ENCODE data around the gene RASSF4. TPM values are rescaled to one million over a fixed set of nuclear protein-coding genes. Genes with fewer than 3 reads are reported as not detected.

Gene RASSF4
- total and polyA plus RNA-seq, 4 donors, result 8.2 to 26.9 (median 12.4) TPM

GRCh38 chr10:44951576-44952226, 7.9 kb upstream of the RASSF4 start:
- no peaks in the 10 kb centered on the region for H3K4me1 ChIP-seq (ENCODE audit: control insufficient read depth in 4 of 4, insufficient read depth in 4 of 4, low read length in 3 of 4)
- no peak overlapping the region for H3K9ac ChIP-seq (ENCODE audit: low read depth in 1 of 2, low read length in 2 of 2)
- no peak for DNase-seq (ENCODE audit: low spot score)
- peaks cover 0 to 3% (median 0%) of the 10 kb centered on the region in 4 donors for H3K36me3 ChIP-seq (ENCODE audit: control insufficient read depth in 4 of 4, insufficient read depth in 3 of 4, low read depth in 1 of 4, low read length in 3 of 4)
- no peak overlapping the region for H3K4me3 ChIP-seq (ENCODE audit: low read depth in 1 of 3, low read length in 3 of 3)
- H3K9me3 ChIP-seq (ENCODE audit: control insufficient read depth in 4 of 4, low read length in 3 of 4), result no peaks in the 10 kb centered on the region
- H3K27me3 ChIP-seq (ENCODE audit: control insufficient read depth in 4 of 4, insufficient read depth in 4 of 4, low read length in 3 of 4), result no peaks in the 10 kb centered on the region
- no peak overlapping the region for H3K27ac ChIP-seq (ENCODE audit: low read depth in 1 of 2, low read length in 2 of 2)
- WGBS, result 94% methylated on average over 7 of the region's 7 CpGs
- no peak for TF ChIP-seq HNF4A (conservative IDR thresholded peaks at IDR 0.05)
- no peak for TF ChIP-seq FOXA1 (IDR thresholded peaks at IDR 0.05)
- no peak for TF ChIP-seq HNF4G (IDR thresholded peaks at IDR 0.05)
- TF ChIP-seq YY1 (IDR thresholded peaks at IDR 0.05), result no peak
- no peak for TF ChIP-seq ATF3 (IDR thresholded peaks at IDR 0.05)
- TF ChIP-seq TAF1 (conservative IDR thresholded peaks at IDR 0.05), result no peak

- no peak for TF ChIP-seq FOXA2 (IDR thresholded peaks at IDR 0.05)
- TF ChIP-seq TAF1 (conservative IDR thresholded peaks at IDR 0.05), result no peak
- H3K4me3 ChIP-seq (ENCODE audit: low read depth in 1 of 3, low read length in 3 of 3), result no peak overlapping the region
- peaks cover 0 to 2% (median 0%) of the 10 kb centered on the region in 4 donors for H3K4me1 ChIP-seq (ENCODE audit: control insufficient read depth in 4 of 4, insufficient read depth in 4 of 4, low read length in 3 of 4)
- H3K27me3 ChIP-seq (ENCODE audit: control insufficient read depth in 4 of 4, insufficient read depth in 4 of 4, low read length in 3 of 4), result no peaks in the 10 kb centered on the region
- H3K27ac ChIP-seq (ENCODE audit: low read depth in 1 of 2, low read length in 2 of 2), result no peak overlapping the region
- no peaks in the 10 kb centered on the region for H3K9me3 ChIP-seq (ENCODE audit: control insufficient read depth in 4 of 4, low read length in 3 of 4)
- WGBS, result 72% methylated on average over 2 of the region's 2 CpGs
- peak; percentile 12 for DNase-seq (ENCODE audit: low spot score)
- H3K36me3 ChIP-seq (ENCODE audit: control insufficient read depth in 4 of 4, insufficient read depth in 3 of 4, low read depth in 1 of 4, low read length in 3 of 4), result peaks cover 0 to 3% (median 0%) of the 10 kb centered on the region in 4 donors
- H3K9ac ChIP-seq (ENCODE audit: low read depth in 1 of 2, low read length in 2 of 2), result no peak overlapping the region
These were observed 6.8 kb upstream of the RASSF4 start for GRCh38 chr10:44952779-44953231.

- DNase-seq (ENCODE audit: low spot score), result no peak
- H3K27ac ChIP-seq (ENCODE audit: low read depth in 1 of 2, low read length in 2 of 2), result no peak overlapping the region
- no peak overlapping the region for H3K4me3 ChIP-seq (ENCODE audit: low read depth in 1 of 3, low read length in 3 of 3)
- H3K9ac ChIP-seq (ENCODE audit: low read depth in 1 of 2, low read length in 2 of 2), result no peak overlapping the region
- no peaks in the 10 kb centered on the region for H3K27me3 ChIP-seq (ENCODE audit: control insufficient read depth in 4 of 4, insufficient read depth in 4 of 4, low read length in 3 of 4)
- H3K4me1 ChIP-seq (ENCODE audit: control insufficient read depth in 4 of 4, insufficient read depth in 4 of 4, low read length in 3 of 4), result peaks cover 3 to 13% (median 7%) of the 10 kb centered on the region in 4 donors
- TF ChIP-seq REST (IDR thresholded peaks at IDR 0.05) (no peak), RAD21 (IDR thresholded peaks at IDR 0.05) (no peak), TAF1 (conservative IDR thresholded peaks at IDR 0.05) (no peak), JUND (IDR thresholded peaks at IDR 0.05) (no peak), NR2F2 (IDR thresholded peaks at IDR 0.05) (no peak), FOXA2 (IDR thresholded peaks at IDR 0.05) (no peak), CTCF (IDR thresholded peaks at IDR 0.05; ENCODE audit: low read depth, low read length, missing input control) (no peak), YY1 (IDR thresholded peaks at IDR 0.05) (no peak), HNF4G (IDR thresholded peaks at IDR 0.05) (no peak), ZBTB33 (IDR thresholded peaks at IDR 0.05) (no peak), SP1 (IDR thresholded peaks at IDR 0.05) (no peak), RXRA (IDR thresholded peaks at IDR 0.05) (no peak), EGR1 (IDR thresholded peaks at IDR 0.05; ENCODE audit: low read depth in 2 of 2) (no peak), ATF3 (IDR thresholded peaks at IDR 0.05) (no peak), MAX (IDR thresholded peaks at IDR 0.05) (no peak), GABPA (IDR thresholded peaks at IDR 0.05 in 1 of 2, conservative IDR thresholded peaks at IDR 0.05 in 1 of 2) (no peak), FOXA1 (IDR thresholded peaks at IDR 0.05) (no peak)
- peaks cover 0 to 3% (median 0%) of the 10 kb centered on the region in 4 donors for H3K36me3 ChIP-seq (ENCODE audit: control insufficient read depth in 4 of 4, insufficient read depth in 3 of 4, low read depth in 1 of 4, low read length in 3 of 4)
- no peaks in the 10 kb centered on the region for H3K9me3 ChIP-seq (ENCODE audit: control insufficient read depth in 4 of 4, low read length in 3 of 4)
These were observed 5.6 kb upstream of the RASSF4 start for GRCh38 chr10:44954042-44954441.
